ENCODE results near the gene SUFU. TPM values are rescaled to one million over a fixed set of nuclear protein-coding genes. Genes with fewer than 3 reads are reported as not detected.
"Not testable (repeated sequence)": the region's sequence is repeated elsewhere in the genome, so short reads cannot be mapped to it uniquely, and the experiment has no call there.

SUFU gene
- total RNA-seq, result 10.2 and 10.9 TPM in 2 replicates
- polyA plus RNA-seq, result 18.2 TPM in 2 replicates

DNA sequence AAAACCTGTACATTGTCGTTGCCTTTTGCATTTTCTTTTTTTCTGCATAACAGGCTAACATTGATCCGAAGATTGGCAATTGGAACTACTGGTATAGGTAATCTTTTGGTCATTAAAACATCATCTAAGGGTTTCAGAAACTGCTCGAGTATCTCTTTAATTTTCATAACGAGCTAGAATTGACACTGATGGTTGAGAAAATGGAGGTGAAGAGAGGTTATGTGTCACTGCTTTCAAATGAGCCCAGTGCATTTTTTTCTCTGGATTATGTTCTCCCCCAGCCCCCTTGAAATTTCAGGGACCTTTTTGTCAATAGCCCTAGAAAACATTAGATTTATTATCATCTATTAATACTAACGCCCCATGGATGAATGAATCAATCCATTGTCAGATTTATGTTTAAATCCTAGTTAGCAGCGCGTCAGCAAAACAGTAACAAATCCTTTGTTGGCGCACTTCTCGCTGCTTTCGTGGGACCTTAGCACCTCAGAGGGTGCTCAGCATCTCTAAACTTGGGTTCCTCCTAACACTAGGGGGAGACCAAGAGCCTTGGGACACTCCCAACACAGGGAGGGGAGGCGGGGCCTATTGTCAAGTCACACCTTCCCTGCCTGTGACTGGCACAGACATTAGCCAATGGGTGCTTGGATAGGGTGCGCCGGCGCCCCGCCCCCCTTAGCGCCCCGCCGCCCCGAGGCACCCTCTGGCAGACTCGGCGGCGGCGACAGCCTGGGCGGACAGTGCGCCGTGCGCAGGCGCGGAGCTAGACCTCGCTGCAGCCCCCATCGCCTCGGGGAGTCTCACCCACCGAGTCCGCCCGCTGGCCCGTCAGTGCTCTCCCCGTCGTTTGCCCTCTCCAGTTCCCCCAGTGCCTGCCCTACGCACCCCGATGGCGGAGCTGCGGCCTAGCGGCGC is at the start of gene SUFU:
Gene SUFU (plus strand): TSS at position 709 of the 915 bp plus-strand sequence. CDS start 181 bp downstream, at position 890.
- H3K9me3 ChIP-seq (ENCODE audit: low read depth), result no peaks in the 10 kb centered on the region
- peak within 1 kb of the TSS; percentile 47 for H2AFZ ChIP-seq
- H3K27me3 ChIP-seq, result no peaks in the 10 kb centered on the region
- H3K27ac ChIP-seq, result peak within 1 kb of the TSS; percentile 75
- H3K36me3 ChIP-seq (replicated peaks; ENCODE audit: insufficient read depth, low read depth), result no peaks in the 10 kb centered on the region
- DNase-seq (ENCODE audit: low spot score), result peak; percentile 100
- H3K9me2 ChIP-seq (replicated peaks; ENCODE audit: insufficient read depth), result no peaks in the 10 kb centered on the region
- TF ChIP-seq EZH2phosphoT487 (IDR thresholded peaks at IDR 0.05; ENCODE audit: low read depth, severe bottlenecking, unreplicated experiment) (no peak), CTCF (IDR thresholded peaks at IDR 0.05; ENCODE audit: poor library complexity) (peak; percentile 86), EZH2 (IDR thresholded peaks at IDR 0.05; ENCODE audit: borderline replicate concordance) (no peak)
- peaks cover 64% of the 10 kb centered on the region for H4K20me1 ChIP-seq (ENCODE audit: insufficient read depth, poor library complexity, severe bottlenecking)
- peaks cover 17% of the 10 kb centered on the region for H3K4me1 ChIP-seq (ENCODE audit: insufficient read depth)
- peak within 1 kb of the TSS; percentile 97 for H3K4me3 ChIP-seq
- H3K79me2 ChIP-seq, result peaks cover 70% of the 10 kb centered on the region
- 4% methylated on average over 11 of the region's 44 CpGs for WGBS (ENCODE audit: low lambda C conversion rate, missing lambda C conversion rate)
- H3K4me2 ChIP-seq, result peak within 1 kb of the TSS; percentile 88

- H4K20me1 ChIP-seq (ENCODE audit: insufficient read depth, poor library complexity, severe bottlenecking); H3K4me3 ChIP-seq; H3K27me3 ChIP-seq; H3K36me3 ChIP-seq (replicated peaks; ENCODE audit: insufficient read depth, low read depth); H2AFZ ChIP-seq; H3K4me2 ChIP-seq; DNase-seq (ENCODE audit: low spot score); H3K9me3 ChIP-seq (ENCODE audit: low read depth); H3K9me2 ChIP-seq (replicated peaks; ENCODE audit: insufficient read depth): not testable (repeated sequence)
- Histone ChIP-seq H3K4me1 (ENCODE audit: insufficient read depth) (peaks cover 39% of the 10 kb centered on the region), H3K27ac (peak overlapping the region; percentile 96), H3K79me2 (peaks cover 16% of the 10 kb centered on the region)
- WGBS (ENCODE audit: low lambda C conversion rate, missing lambda C conversion rate), result 34% methylated on average over 13 of the region's 13 CpGs
These were observed 48.9 kb upstream of the SUFU start for GRCh38 chr10:102454662-102455487.

DNA sequence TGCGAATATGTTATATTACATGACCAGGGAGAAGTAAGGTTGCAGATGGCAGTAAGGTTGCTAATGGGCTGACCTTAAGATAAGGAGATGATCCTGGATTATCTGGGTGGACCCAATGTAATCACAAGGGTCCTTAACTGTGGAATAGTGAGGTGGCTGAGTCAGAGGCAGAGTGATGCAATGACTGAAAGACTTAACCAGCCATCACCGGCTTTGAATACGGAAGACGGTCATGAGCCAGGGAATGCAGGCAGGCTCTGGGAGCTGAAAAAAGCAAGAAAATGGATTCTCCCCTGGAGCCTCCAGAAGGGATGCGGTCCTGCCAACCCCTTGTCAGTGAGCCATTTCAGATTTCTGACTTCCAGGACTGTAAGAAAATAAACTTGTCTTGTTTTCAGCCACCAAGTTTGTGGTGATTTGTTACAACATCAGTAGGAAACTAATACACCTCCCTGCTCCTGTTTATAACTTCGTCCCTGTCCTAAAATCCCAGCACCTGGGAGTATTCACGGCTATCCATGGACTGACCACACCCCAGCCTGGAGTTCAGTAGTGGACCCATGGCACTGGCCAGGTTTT is 47.8 kb upstream of the SUFU start:
- Histone ChIP-seq H2AFZ (no peak overlapping the region), H3K36me3 (replicated peaks; ENCODE audit: insufficient read depth, low read depth) (no peaks in the 10 kb centered on the region), H4K20me1 (ENCODE audit: insufficient read depth, poor library complexity, severe bottlenecking) (no peaks in the 10 kb centered on the region), H3K79me2 (peaks cover 16% of the 10 kb centered on the region), H3K4me1 (ENCODE audit: insufficient read depth) (peaks cover 39% of the 10 kb centered on the region), H3K9me3 (ENCODE audit: low read depth) (no peaks in the 10 kb centered on the region), H3K4me2 (peak overlapping the region; percentile 29), H3K4me3 (no peak overlapping the region), H3K27me3 (no peaks in the 10 kb centered on the region), H3K27ac (peak overlapping the region; percentile 96), H3K9me2 (replicated peaks; ENCODE audit: insufficient read depth) (no peaks in the 10 kb centered on the region)
- DNase-seq (ENCODE audit: low spot score), result peak; percentile 86
- WGBS (ENCODE audit: low lambda C conversion rate, missing lambda C conversion rate), result 39% methylated on average over 7 of the region's 7 CpGs
- TF ChIP-seq CTCF (IDR thresholded peaks at IDR 0.05; ENCODE audit: poor library complexity), result no peak
